CD14-positive monocyte (primary cell): Measurements from ENCODE around the gene FIGNL2. TPM values are rescaled to one million over a fixed set of nuclear protein-coding genes. Genes with fewer than 3 reads are reported as not detected.

ENCODE experiments used
- DNase-seq, 3 donors: peaks; one replicate each; pipeline ENCODE4 v3.0.0-alpha.2; 2011 to 2022
- H2AFZ ChIP-seq: 2 replicates; pipeline ENCODE4 v1.6.0; 2012; ENCODE audit warnings: mild to moderate bottlenecking, low read depth, low read length, inconsistent platforms; ENCODE audit not compliant: insufficient read depth, poor library complexity, severe bottlenecking
- H3K27ac ChIP-seq, 2 donors: 1 replicate in 1 of 2; 2 replicates in 1 of 2; pipeline ENCODE4 v1.5.1; 2012 to 2013; ENCODE audit warnings: low read length in 2 of 2, control low read depth in 1 of 2, inconsistent platforms in 1 of 2, low read depth in 1 of 2, mild to moderate bottlenecking in 1 of 2
- H3K27me3 ChIP-seq, 2 donors: one replicate each; pipeline versions ENCODE4 v1.6.0 to v1.6.1; 2011 to 2013; ENCODE audit warnings: low read length in 2 of 2; ENCODE audit not compliant: control insufficient read depth in 2 of 2, insufficient read depth in 2 of 2
- H3K36me3 ChIP-seq, 2 donors: replicated peaks in 1 of 2; 1 replicate in 1 of 2; 2 replicates in 1 of 2; pipeline versions ENCODE4 v1.5.1 to v1.6.1; 2012 to 2013; ENCODE audit warnings: low read length in 2 of 2, control low read depth in 1 of 2, inconsistent platforms in 1 of 2, mild to moderate bottlenecking in 1 of 2; ENCODE audit not compliant: insufficient read depth in 2 of 2, control insufficient read depth in 1 of 2
- H3K4me1 ChIP-seq, 2 donors: 1 replicate in 1 of 2; 2 replicates in 1 of 2; pipeline versions ENCODE4 v1.5.1 to v1.6.1; 2012 to 2013; ENCODE audit warnings: low read length in 2 of 2, control low read depth in 1 of 2, inconsistent platforms in 1 of 2, mild to moderate bottlenecking in 1 of 2, moderate library complexity in 1 of 2; ENCODE audit not compliant: insufficient read depth in 2 of 2, control insufficient read depth in 1 of 2
- H3K4me2 ChIP-seq: replicated peaks from 2 replicates; pipeline ENCODE3; 2012; ENCODE audit warnings: low read length, moderate library complexity, mild to moderate bottlenecking; ENCODE audit not compliant: poor library complexity, severe bottlenecking; ENCODE audit errors: extremely low read depth
- H3K4me3 ChIP-seq, 3 experiments: fragments of 200-600 bp in 1 of 3; sonication (generic) in 1 of 3; replicated peaks in 1 of 3; 1 replicate in 2 of 3; 2 replicates in 1 of 3; pipeline ENCODE4 v1.5.1; 2011 to 2013; ENCODE audit warnings: low read length in 3 of 3, mild to moderate bottlenecking in 3 of 3, control low read depth in 2 of 3, low read depth in 2 of 3, inconsistent platforms in 1 of 3, moderate library complexity in 1 of 3
- H3K79me2 ChIP-seq: 2 replicates; pipeline ENCODE4 v1.6.0; 2012; ENCODE audit warnings: mild to moderate bottlenecking, control low read depth, inconsistent platforms, low read length, moderate library complexity; ENCODE audit not compliant: insufficient read depth
- H3K9ac ChIP-seq: 2 replicates; pipeline ENCODE4 v1.6.0; 2017; ENCODE audit warnings: low read length, mild to moderate bottlenecking; ENCODE audit not compliant: insufficient read depth, poor library complexity, severe bottlenecking
- H3K9me3 ChIP-seq, 2 donors: replicated peaks in 1 of 2; 1 replicate in 1 of 2; 2 replicates in 1 of 2; pipeline versions ENCODE4 v1.5.1 to v1.6.1; 2012 to 2013; ENCODE audit warnings: low read length in 2 of 2, control low read depth in 1 of 2; ENCODE audit not compliant: control insufficient read depth in 1 of 2, insufficient read depth in 1 of 2
- H4K20me1 ChIP-seq: 2 replicates; pipeline ENCODE4 v1.6.0; 2012; ENCODE audit warnings: mild to moderate bottlenecking, low read length, control low read depth, moderate library complexity; ENCODE audit not compliant: insufficient read depth
- H3K27ac Mint-ChIP-seq, 7 donors: one replicate each; pipeline ENCODE4 v1.8.0; 2020; ENCODE audit warnings: mild to moderate bottlenecking in 7 of 7, mixed read lengths in 7 of 7, moderate library complexity in 6 of 7, inconsistent platforms in 2 of 7
- H3K27me3 Mint-ChIP-seq, 3 donors: one replicate each; pipeline ENCODE4 v1.8.0; 2021 to 2022; ENCODE audit warnings: low read depth in 3 of 3, mild to moderate bottlenecking in 3 of 3, mixed read lengths in 3 of 3, moderate library complexity in 3 of 3, inconsistent platforms in 1 of 3
- H3K36me3 Mint-ChIP-seq, 2 donors: one replicate each; pipeline ENCODE4 v1.8.0; 2020; ENCODE audit warnings: mixed read lengths in 2 of 2, inconsistent platforms in 1 of 2, mild to moderate bottlenecking in 1 of 2
- H3K4me1 Mint-ChIP-seq: one replicate; pipeline ENCODE4 v1.8.0; 2020; ENCODE audit warnings: mild to moderate bottlenecking, mixed read lengths
- H3K4me3 Mint-ChIP-seq, 2 donors: one replicate each; pipeline ENCODE4 v1.8.0; 2020; ENCODE audit warnings: mild to moderate bottlenecking in 2 of 2, mixed read lengths in 2 of 2, moderate library complexity in 1 of 2
- H3K9me3 Mint-ChIP-seq, 7 donors: one replicate each; pipeline ENCODE4 v1.8.0; 2020 to 2022; ENCODE audit warnings: mixed read lengths in 7 of 7, mild to moderate bottlenecking in 6 of 7, moderate library complexity in 6 of 7, inconsistent platforms in 2 of 7
- WGBS: methylation state at CpG from one replicate; pipeline ENCODE4 v1.1.5; 2013; ENCODE audit warnings: missing lambda C conversion rate; ENCODE audit not compliant: insufficient coverage; 5-methylcytosine and 5-hydroxymethylcytosine counted together
- intact Hi-C, 2 donors: fragments of 100-400 bp; cut with micrococcal nuclease; formaldehyde crosslinking; loops; one replicate each; pipeline versions ENCODE4 v1.15.0 to v1.15.1; 2023
- polyA plus RNA-seq, 3 donors: library from polyadenylated mRNA; depleted of rRNA in 1 of 3; unstranded in 2 of 3; stranded (reverse) in 1 of 3; fragments of 300-500 nt in 2 of 3; fragments of >200 nt in 1 of 3; fragmentation: Illumina TruSeq in 2 of 3; gene quantifications; 1 replicate in 2 of 3; 2 replicates in 1 of 3; pipeline ENCODE4 v1.2.3, GENCODE V29; 2012 to 2021
- TF ChIP-seq, protein P1 (sequence below): fragments of 200-600 bp; IDR thresholded peaks from one replicate; pipeline ENCODE4 v1.8.0; 2022; ENCODE audit warnings: antibody characterized with exemption, mild to moderate bottlenecking

Gene FIGNL2
- polyA plus RNA-seq, 3 donors: 0.06 to 0.52 TPM; not detected in 1

DNA sequence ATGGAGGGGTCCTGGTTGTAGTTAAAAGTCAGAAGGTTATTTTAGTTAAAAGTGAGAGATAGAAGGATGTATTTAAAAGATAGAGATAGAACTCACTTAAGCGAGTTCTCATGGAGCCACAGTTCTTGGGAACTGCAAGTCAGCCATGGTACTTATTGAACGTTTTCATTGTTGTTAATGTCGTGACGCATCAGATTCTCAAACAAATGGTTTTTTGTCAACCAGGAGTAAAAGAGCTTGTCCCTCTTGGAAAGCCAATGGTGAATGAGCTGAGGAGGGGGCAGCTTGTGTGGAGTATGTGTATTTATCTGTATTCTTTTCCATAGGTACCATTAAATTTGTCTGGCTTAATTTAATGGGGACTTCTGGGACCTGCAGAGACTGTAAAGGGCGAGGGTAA is 68.6 kb downstream of the FIGNL2 start:
- Mint-ChIP-seq H3K9me3 (no peaks in the 10 kb centered on the region), H3K27me3 (peaks cover 0 to 5% (median 3%) of the 10 kb centered on the region in 3 donors), H3K4me3 (no peak overlapping the region), H3K36me3 (no peaks in the 10 kb centered on the region), H3K27ac (no peak overlapping the region), H3K4me1 (peaks cover 13% of the 10 kb centered on the region)
- Histone ChIP-seq H3K4me1 (peaks cover 9% of the 10 kb centered on the region in 2 donors), H3K4me3 (no peak overlapping the region), H4K20me1 (no peaks in the 10 kb centered on the region), H3K36me3 (no peaks in the 10 kb centered on the region), H3K9me3 (no peaks in the 10 kb centered on the region), H3K27ac (no peak overlapping the region), H3K9ac (no peak overlapping the region), H3K79me2 (no peaks in the 10 kb centered on the region), H3K4me2 (no peak overlapping the region), H3K27me3 (no peaks in the 10 kb centered on the region), H2AFZ (no peak overlapping the region)
- WGBS: 100% methylated on average over 4 of the region's 5 CpGs
- no peak for DNase-seq
- TF ChIP-seq, protein P1, sequence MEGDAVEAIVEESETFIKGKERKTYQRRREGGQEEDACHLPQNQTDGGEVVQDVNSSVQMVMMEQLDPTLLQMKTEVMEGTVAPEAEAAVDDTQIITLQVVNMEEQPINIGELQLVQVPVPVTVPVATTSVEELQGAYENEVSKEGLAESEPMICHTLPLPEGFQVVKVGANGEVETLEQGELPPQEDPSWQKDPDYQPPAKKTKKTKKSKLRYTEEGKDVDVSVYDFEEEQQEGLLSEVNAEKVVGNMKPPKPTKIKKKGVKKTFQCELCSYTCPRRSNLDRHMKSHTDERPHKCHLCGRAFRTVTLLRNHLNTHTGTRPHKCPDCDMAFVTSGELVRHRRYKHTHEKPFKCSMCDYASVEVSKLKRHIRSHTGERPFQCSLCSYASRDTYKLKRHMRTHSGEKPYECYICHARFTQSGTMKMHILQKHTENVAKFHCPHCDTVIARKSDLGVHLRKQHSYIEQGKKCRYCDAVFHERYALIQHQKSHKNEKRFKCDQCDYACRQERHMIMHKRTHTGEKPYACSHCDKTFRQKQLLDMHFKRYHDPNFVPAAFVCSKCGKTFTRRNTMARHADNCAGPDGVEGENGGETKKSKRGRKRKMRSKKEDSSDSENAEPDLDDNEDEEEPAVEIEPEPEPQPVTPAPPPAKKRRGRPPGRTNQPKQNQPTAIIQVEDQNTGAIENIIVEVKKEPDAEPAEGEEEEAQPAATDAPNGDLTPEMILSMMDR: no peak
- intact Hi-C loops: no loop called here

DNA sequence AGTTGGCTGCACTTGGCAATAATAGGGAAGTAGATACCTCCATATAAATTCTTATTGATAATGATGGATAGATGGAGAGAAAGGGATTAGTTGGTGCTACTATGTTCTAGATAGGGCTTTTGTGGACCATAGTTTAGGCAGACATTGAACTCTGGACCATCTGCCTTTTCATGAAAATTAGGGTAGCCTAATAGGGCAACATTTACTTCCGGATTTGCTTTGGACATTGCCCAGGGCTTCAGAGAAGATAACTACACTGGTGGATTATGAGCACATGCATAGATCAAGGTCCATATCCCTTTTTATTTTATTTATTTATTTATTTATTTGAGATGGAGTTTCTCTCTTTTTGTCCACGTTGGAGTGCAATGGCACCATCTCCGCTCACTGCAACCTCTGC is 70.5 kb downstream of the FIGNL2 start:
- Histone ChIP-seq H3K27me3 (no peaks in the 10 kb centered on the region), H3K4me2 (no peak overlapping the region), H3K9ac (no peak overlapping the region), H3K79me2 (no peaks in the 10 kb centered on the region), H3K4me3 (no peak overlapping the region), H4K20me1 (no peaks in the 10 kb centered on the region), H3K27ac (no peak overlapping the region), H2AFZ (no peak overlapping the region), H3K36me3 (no peaks in the 10 kb centered on the region), H3K4me1 (peaks cover 21 to 22% of the 10 kb centered on the region in 2 donors), H3K9me3 (no peaks in the 10 kb centered on the region)
- intact Hi-C loops: no loop called here
- no peak overlapping the region for H3K4me3 Mint-ChIP-seq
- no peaks in the 10 kb centered on the region for H3K9me3 Mint-ChIP-seq
- H3K4me1 Mint-ChIP-seq: peaks cover 28% of the 10 kb centered on the region
- no peak for DNase-seq
- no CpG with 5 or more reads among the region's 3 CpGs for WGBS
- peaks cover 0 to 3% (median 3%) of the 10 kb centered on the region in 3 donors for H3K27me3 Mint-ChIP-seq
- H3K27ac Mint-ChIP-seq: no peak overlapping the region
- H3K36me3 Mint-ChIP-seq: no peaks in the 10 kb centered on the region
- TF ChIP-seq, protein P1: no peak
